ENCODE data around the gene EXOC3L1.

The EXOC3L1 gene

GRCh38 chr16:67190041-67190440, at the start of gene EXOC3L1:
EXOC3L1 (minus strand) TSS chr16:67190136; CDS start chr16:67189676, 460 bp downstream.
- no peak for DNase-seq

- no peak for DNase-seq
Observed at GRCh38 chr16:67238806-67239470, 49.0 kb upstream of the EXOC3L1 start.

- no peak for DNase-seq
Observed at GRCh38 chr16:67238278-67238575, 48.3 kb upstream of the EXOC3L1 start.

- DNase-seq = no peak
Observed at GRCh38 chr16:67237396-67238277, 47.7 kb upstream of the EXOC3L1 start.

- DNase-seq = no peak
Observed at GRCh38 chr16:67236563-67237395, 46.8 kb upstream of the EXOC3L1 start.

GRCh38 chr16:67235816-67236562, 46.1 kb upstream of the EXOC3L1 start:
- DNase-seq = no peak

- DNase-seq = no peak
Observed at GRCh38 chr16:67234180-67234597, 44.3 kb upstream of the EXOC3L1 start.

GRCh38 chr16:67233596-67233995, 43.7 kb upstream of the EXOC3L1 start:
- no peak for DNase-seq

GRCh38 chr16:67230809-67231660, 41.1 kb upstream of the EXOC3L1 start:
- no peak for DNase-seq

GRCh38 chr16:67229906-67230808, 40.2 kb upstream of the EXOC3L1 start:
- DNase-seq = no peak

GRCh38 chr16:67228905-67229304, 39.0 kb upstream of the EXOC3L1 start:
- DNase-seq = no peak

GRCh38 chr16:67228034-67228785, 38.3 kb upstream of the EXOC3L1 start:
- DNase-seq = no peak

- no peak for DNase-seq
Observed at GRCh38 chr16:67227567-67227921, 37.6 kb upstream of the EXOC3L1 start.

GRCh38 chr16:67226804-67227566, 37.0 kb upstream of the EXOC3L1 start, which contains the start of gene TMEM208:
TMEM208 (plus strand) TSS chr16:67227130; CDS start chr16:67227219, 89 bp downstream.
- peak; percentile 95 for DNase-seq

- DNase-seq = no peak
Observed at GRCh38 chr16:67226295-67226803, 36.4 kb upstream of the EXOC3L1 start.

- DNase-seq = no peak
Observed at GRCh38 chr16:67223992-67224391, 34.1 kb upstream of the EXOC3L1 start.

- DNase-seq = peak in 1 of 2 donors; percentile 5
Observed at GRCh38 chr16:67216612-67217490, 26.9 kb upstream of the EXOC3L1 start.

- no peak for DNase-seq
Observed at GRCh38 chr16:67215706-67216105, 25.8 kb upstream of the EXOC3L1 start.
